Body of pancreas (tissue), 4 donors: Measurements from ENCODE around the gene GNAT3. TPM values are rescaled to one million over a fixed set of nuclear protein-coding genes. Genes with fewer than 3 reads are reported as not detected.

Source experiments
- ATAC-seq: fragments of 150-250 bp; one replicate; pipeline ENCODE4 v1.9.1; 2016
- DNase-seq, 4 donors: peaks; one replicate each; pipeline ENCODE4 v3.0.0-alpha.2; 2019
- H3K27ac ChIP-seq, 4 donors: fragments of 200-600 bp; sonication (generic); 1 replicate in 3 of 4; 2 replicates in 1 of 4; pipeline versions ENCODE4 v1.5.1 to v1.6.1; 2016 to 2019; ENCODE audit warnings: mild to moderate bottlenecking in 1 of 4, mixed read lengths in 1 of 4, moderate library complexity in 1 of 4
- H3K27me3 ChIP-seq, 2 donors: fragments of 200-600 bp; sonication (generic); one replicate each; pipeline ENCODE4 v1.6.0; 2016; ENCODE audit warnings: mild to moderate bottlenecking in 1 of 2
- H3K36me3 ChIP-seq, 2 donors: fragments of 200-600 bp; sonication (generic); replicated peaks in 1 of 2; 2 replicates each; pipeline ENCODE4 v1.5.1; 2016; ENCODE audit warnings: low read depth in 2 of 2; ENCODE audit not compliant: insufficient read depth in 1 of 2
- H3K4me1 ChIP-seq: fragments of 200-600 bp; sonication (generic); one replicate; pipeline ENCODE4 v1.6.0; 2016
- H3K4me3 ChIP-seq, 2 donors: fragments of 200-600 bp; sonication (generic); 1 replicate in 1 of 2; 2 replicates in 1 of 2; pipeline ENCODE4 v1.5.1; 2016 to 2019
- H3K9me3 ChIP-seq, 3 donors: fragments of 200-600 bp; sonication (generic); 1 replicate in 2 of 3; 2 replicates in 1 of 3; pipeline ENCODE4 v1.5.1; 2016
- CTCF ChIP-seq, 7 experiments: fragments of 450-650 bp in 4 of 7; fragments of 200-600 bp in 3 of 7; sonication (generic) in 3 of 7; IDR thresholded peaks; one replicate each; pipeline ENCODE4 v1.5.1; 2016 to 2019; ENCODE audit warnings: antibody characterized with exemption in 7 of 7
- POLR2A ChIP-seq, 3 donors: fragments of 450-650 bp; IDR thresholded peaks; one replicate each; pipeline ENCODE4 v1.6.1; 2016; ENCODE audit warnings: antibody characterized with exemption in 3 of 3, mild to moderate bottlenecking in 2 of 3
- WGBS, 2 donors: methylation state at CpG; one replicate each; pipeline ENCODE4 v1.1.5; 2017; 5-methylcytosine and 5-hydroxymethylcytosine counted together
- intact Hi-C: fragments of 100-400 bp; cut with DNase I; formaldehyde crosslinking; loops from one replicate; pipeline ENCODE4 v1.15.1; 2023
- total RNA-seq, 2 donors: library from RNA; depleted of rRNA; stranded (reverse); fragments of >200 nt; gene quantifications; one replicate each; pipeline ENCODE4 v1.1.0, GENCODE V29; 2016

GNAT3 gene
- total RNA-seq, 2 donors from 2014 or later, result 0.26 TPM; not detected in 1

GRCh38 chr7:80481196-80481884 lies 30.5 kb downstream of the GNAT3 start:
- H3K9me3 ChIP-seq, result no peaks in the 10 kb centered on the region
- no peaks in the 10 kb centered on the region for H3K27me3 ChIP-seq
- H3K4me1 ChIP-seq, result no peaks in the 10 kb centered on the region
- intact Hi-C loops, result no loop called here
- WGBS, 2 donors, result 55 to 65% methylated on average over 2 of the region's 2 CpGs
- no peak overlapping the region for H3K27ac ChIP-seq
- no peak for DNase-seq
- no peaks in the 10 kb centered on the region for H3K36me3 ChIP-seq
- no peak for ATAC-seq
- H3K4me3 ChIP-seq, result no peak overlapping the region
- TF ChIP-seq CTCF (IDR thresholded peaks at IDR 0.05), result no peak
- TF ChIP-seq POLR2A (IDR thresholded peaks at IDR 0.05), result no peak

DNA sequence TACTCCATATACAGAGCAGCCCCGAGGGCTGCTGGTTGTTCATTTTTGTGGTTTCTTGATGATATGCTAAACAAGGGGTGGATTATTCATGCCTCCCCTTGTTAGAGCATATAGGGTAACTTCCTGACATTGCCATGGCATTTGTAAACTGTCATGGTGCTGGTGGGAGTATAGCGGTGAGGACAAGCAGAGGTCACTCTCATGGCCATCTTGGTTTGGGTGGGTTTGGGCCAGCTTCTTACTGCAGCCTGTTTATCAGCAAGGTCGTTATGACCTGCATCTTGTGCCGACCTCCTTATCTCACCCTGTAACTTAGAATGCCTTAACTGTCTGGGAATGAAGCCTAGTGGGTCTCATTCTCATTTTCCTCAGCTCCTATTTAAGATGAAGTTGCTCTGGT lies 31.3 kb downstream of the GNAT3 start:
- no peak overlapping the region for H3K4me3 ChIP-seq
- no peaks in the 10 kb centered on the region for H3K27me3 ChIP-seq
- no peaks in the 10 kb centered on the region for H3K36me3 ChIP-seq
- ATAC-seq, result no peak
- 54 to 60% methylated on average over 4 of the region's 4 CpGs for WGBS, 2 donors
- no peaks in the 10 kb centered on the region for H3K4me1 ChIP-seq
- H3K27ac ChIP-seq, result no peak overlapping the region
- no peak for DNase-seq
- intact Hi-C loops, result no loop called here
- H3K9me3 ChIP-seq, result no peaks in the 10 kb centered on the region
- TF ChIP-seq POLR2A (IDR thresholded peaks at IDR 0.05) (no peak), CTCF (IDR thresholded peaks at IDR 0.05) (no peak)

DNA sequence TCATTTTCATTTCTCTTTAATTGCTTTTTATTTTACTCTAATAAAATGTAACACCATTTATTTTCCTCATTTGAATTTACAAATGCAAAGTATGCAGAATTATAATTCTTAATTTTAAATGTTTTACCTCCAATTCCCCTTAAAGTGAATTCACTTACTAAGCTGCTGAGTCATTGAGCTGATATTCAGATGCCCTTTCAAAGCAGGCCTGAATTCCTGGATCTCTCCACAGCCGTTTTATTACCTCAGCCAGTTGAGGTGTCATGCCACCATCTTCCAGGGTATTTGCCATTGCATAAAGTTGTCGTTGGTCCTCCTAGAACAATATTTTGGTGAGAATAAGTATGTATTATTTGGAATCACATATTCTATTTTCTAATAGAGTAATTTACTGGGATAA lies 33.2 kb downstream of the GNAT3 start:
- Histone ChIP-seq H3K4me3 (no peak overlapping the region), H3K9me3 (no peaks in the 10 kb centered on the region), H3K27me3 (no peaks in the 10 kb centered on the region), H3K27ac (no peak overlapping the region), H3K4me1 (no peaks in the 10 kb centered on the region), H3K36me3 (no peaks in the 10 kb centered on the region)
- no peak for TF ChIP-seq POLR2A (IDR thresholded peaks at IDR 0.05)
- no peak for TF ChIP-seq CTCF (IDR thresholded peaks at IDR 0.05)
- DNase-seq (no peak), ATAC-seq (no peak)
- intact Hi-C loops, result no loop called here
- WGBS, 2 donors, result 60 to 75% methylated on average over 2 of the region's 2 CpGs

DNA sequence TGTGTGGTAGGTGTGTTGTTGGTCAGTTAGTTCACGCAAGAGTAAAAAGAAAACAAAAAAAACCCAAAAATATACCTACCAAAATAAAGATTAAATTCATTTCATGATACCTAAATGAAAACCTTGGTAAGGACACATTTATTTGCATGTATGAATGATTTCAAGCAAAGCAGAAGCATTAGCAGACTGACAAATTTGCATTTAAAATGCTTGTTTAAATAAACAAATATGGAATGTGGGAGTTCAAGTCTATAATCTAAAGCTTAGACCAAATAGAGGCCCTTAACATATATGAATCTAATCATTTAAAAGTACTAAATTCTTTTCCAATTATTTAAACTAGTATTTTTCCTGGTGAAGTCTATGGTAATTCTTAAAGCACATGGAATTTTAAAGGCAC lies 35.8 kb downstream of the GNAT3 start:
- WGBS, 2 donors, result 86 to 95% methylated on average over 1 of the region's 1 CpG
- H3K36me3 ChIP-seq, result no peaks in the 10 kb centered on the region
- intact Hi-C loops, result no loop called here
- H3K27ac ChIP-seq, result no peak overlapping the region
- no peaks in the 10 kb centered on the region for H3K4me1 ChIP-seq
- no peak for ATAC-seq
- no peak for DNase-seq
- H3K9me3 ChIP-seq, result no peaks in the 10 kb centered on the region
- no peaks in the 10 kb centered on the region for H3K27me3 ChIP-seq
- TF ChIP-seq CTCF (IDR thresholded peaks at IDR 0.05), result no peak
- no peak for TF ChIP-seq POLR2A (IDR thresholded peaks at IDR 0.05)
- H3K4me3 ChIP-seq, result no peak overlapping the region

GRCh38 chr7:80475383-80475782 lies 36.5 kb downstream of the GNAT3 start:
- Histone ChIP-seq H3K27me3 (no peaks in the 10 kb centered on the region), H3K27ac (no peak overlapping the region), H3K36me3 (no peaks in the 10 kb centered on the region), H3K9me3 (no peaks in the 10 kb centered on the region), H3K4me1 (no peaks in the 10 kb centered on the region), H3K4me3 (no peak overlapping the region)
- DNase-seq (no peak), ATAC-seq (no peak)
- intact Hi-C loops, result no loop called here
- TF ChIP-seq POLR2A (IDR thresholded peaks at IDR 0.05) (no peak), CTCF (IDR thresholded peaks at IDR 0.05) (no peak)
- WGBS, 2 donors, result 70 to 76% methylated on average over 3 of the region's 3 CpGs
